ENCODE results near the gene KRT14. TPM values are rescaled to one million over a fixed set of nuclear protein-coding genes. Genes with fewer than 3 reads are reported as not detected.
"Not testable (repeated sequence)": the region's sequence is repeated elsewhere in the genome, so short reads cannot be mapped to it uniquely, and the experiment has no call there.

The KRT14 gene
- total RNA-seq, 2 experiments from 2014 or later = 0.82 TPM; not detected in 1

- Histone ChIP-seq H3K9me2 (ENCODE audit: insufficient read depth, low read length) (no peaks in the 10 kb centered on the region), H3K79me2 (ENCODE audit: insufficient read depth, low read depth, low read length) (no peaks in the 10 kb centered on the region), H4K20me1 (ENCODE audit: insufficient read depth, low read length) (no peaks in the 10 kb centered on the region), H3K4me1 (ENCODE audit: insufficient read depth, low read length, poor library complexity, severe bottlenecking) (no peaks in the 10 kb centered on the region), H3K27ac (ENCODE audit: low read depth, low read length, poor library complexity, severe bottlenecking) (no peak overlapping the region), H3K36me3 (ENCODE audit: insufficient read depth, low read length) (no peaks in the 10 kb centered on the region), H3K9me3 (ENCODE audit: low read length) (no peaks in the 10 kb centered on the region), H3K4me2 (ENCODE audit: low read length) (no peak overlapping the region), H2AFZ (ENCODE audit: low read length) (no peak overlapping the region), H3K4me3 (ENCODE audit: low read depth, low read length, poor library complexity, severe bottlenecking) (no peak overlapping the region)
- intact Hi-C loops (cut with micrococcal nuclease; ENCODE audit: unreplicated experiment) = no loop called here
- CTCF ChIA-PET (ENCODE audit: unreplicated experiment) = no interaction called here
- TF ChIP-seq CTCF (conservative IDR thresholded peaks at IDR 0.05; ENCODE audit: low read length) (no peak), EZH2phosphoT487 (IDR thresholded peaks at IDR 0.05; ENCODE audit: borderline replicate concordance, low read depth, low read length) (no peak)
- no peak for DNase-seq (ENCODE audit: low spot score)
- POLR2A ChIA-PET = no interaction called here
- BruUV-seq (replicated peaks) = no TSS peak
Measured at GRCh38 chr17:41625602-41626001, 38.9 kb upstream of the KRT14 start.

- Histone ChIP-seq H3K27ac (ENCODE audit: low read depth, low read length, poor library complexity, severe bottlenecking) (no peak within 1 kb of the TSS), H3K36me3 (ENCODE audit: insufficient read depth, low read length) (no peaks in the 10 kb centered on the region), H3K4me1 (ENCODE audit: insufficient read depth, low read length, poor library complexity, severe bottlenecking) (no peaks in the 10 kb centered on the region), H3K79me2 (ENCODE audit: insufficient read depth, low read depth, low read length) (no peaks in the 10 kb centered on the region), H3K9me3 (ENCODE audit: low read length) (no peaks in the 10 kb centered on the region), H2AFZ (ENCODE audit: low read length) (no peak within 1 kb of the TSS), H3K4me3 (ENCODE audit: low read depth, low read length, poor library complexity, severe bottlenecking) (no peak within 1 kb of the TSS), H3K9me2 (ENCODE audit: insufficient read depth, low read length) (no peaks in the 10 kb centered on the region), H3K4me2 (ENCODE audit: low read length) (no peak within 1 kb of the TSS), H4K20me1 (ENCODE audit: insufficient read depth, low read length) (no peaks in the 10 kb centered on the region)
- no TSS peak for BruUV-seq (replicated peaks)
- TF ChIP-seq CTCF (conservative IDR thresholded peaks at IDR 0.05; ENCODE audit: low read length) (no peak), EZH2phosphoT487 (IDR thresholded peaks at IDR 0.05; ENCODE audit: borderline replicate concordance, low read depth, low read length) (no peak)
- DNase-seq (ENCODE audit: low spot score) = no peak
- POLR2A ChIA-PET = no interaction called here
- CTCF ChIA-PET (ENCODE audit: unreplicated experiment) = no interaction called here
- intact Hi-C loops (cut with micrococcal nuclease; ENCODE audit: unreplicated experiment) = no loop called here
Measured at GRCh38 chr17:41624208-41625101, 37.8 kb upstream of the KRT14 start, which contains the start of gene KRT17. Gene KRT17 (minus strand): TSS chr17:41624575. CDS start chr17:41624509, 66 bp downstream.

GRCh38 chr17:41623184-41623861 lies 36.6 kb upstream of the KRT14 start:
- CTCF ChIA-PET (ENCODE audit: unreplicated experiment); H3K27ac ChIP-seq (ENCODE audit: low read depth, low read length, poor library complexity, severe bottlenecking); H3K36me3 ChIP-seq (ENCODE audit: insufficient read depth, low read length); H2AFZ ChIP-seq (ENCODE audit: low read length); BruUV-seq (replicated peaks); H3K4me3 ChIP-seq (ENCODE audit: low read depth, low read length, poor library complexity, severe bottlenecking); H4K20me1 ChIP-seq (ENCODE audit: insufficient read depth, low read length); H3K4me1 ChIP-seq (ENCODE audit: insufficient read depth, low read length, poor library complexity, severe bottlenecking); intact Hi-C loops (cut with micrococcal nuclease; ENCODE audit: unreplicated experiment); H3K9me3 ChIP-seq (ENCODE audit: low read length); H3K9me2 ChIP-seq (ENCODE audit: insufficient read depth, low read length); H3K79me2 ChIP-seq (ENCODE audit: insufficient read depth, low read depth, low read length); H3K4me2 ChIP-seq (ENCODE audit: low read length); DNase-seq (ENCODE audit: low spot score): not testable (repeated sequence)
- POLR2A ChIA-PET = interaction anchor here (0.6 kb wide), 1 partner anchor 670 kb away, joined by 3 read pairs; no protein-coding TSS in a partner anchor

GRCh38 chr17:41622340-41623183 lies 35.9 kb upstream of the KRT14 start:
- H3K9me3 ChIP-seq (ENCODE audit: low read length); H3K9me2 ChIP-seq (ENCODE audit: insufficient read depth, low read length); H3K27ac ChIP-seq (ENCODE audit: low read depth, low read length, poor library complexity, severe bottlenecking); DNase-seq (ENCODE audit: low spot score); CTCF ChIA-PET (ENCODE audit: unreplicated experiment); H4K20me1 ChIP-seq (ENCODE audit: insufficient read depth, low read length); H2AFZ ChIP-seq (ENCODE audit: low read length); H3K4me3 ChIP-seq (ENCODE audit: low read depth, low read length, poor library complexity, severe bottlenecking); BruUV-seq (replicated peaks); H3K36me3 ChIP-seq (ENCODE audit: insufficient read depth, low read length); intact Hi-C loops (cut with micrococcal nuclease; ENCODE audit: unreplicated experiment); H3K4me2 ChIP-seq (ENCODE audit: low read length); H3K79me2 ChIP-seq (ENCODE audit: insufficient read depth, low read depth, low read length); H3K4me1 ChIP-seq (ENCODE audit: insufficient read depth, low read length, poor library complexity, severe bottlenecking): not testable (repeated sequence)
- POLR2A ChIA-PET = interaction anchor here (0.6 kb wide), 1 partner anchor 669 kb away, joined by 3 read pairs; no protein-coding TSS in a partner anchor
